HFFc6 (cell line): ENCODE measurements around the gene THBD. TPM values are rescaled to one million over a fixed set of nuclear protein-coding genes. Genes with fewer than 3 reads are reported as not detected.

Source experiments
- DNase-seq: peaks from one replicate; pipeline ENCODE4 v3.0.0-alpha.2; 2018
- H3K27ac Mint-ChIP-seq: 2 replicates; pipeline ENCODE4 v1.8.0; 2020; ENCODE audit warnings: mild to moderate bottlenecking, mixed read lengths
- H3K27me3 Mint-ChIP-seq: 2 replicates; pipeline ENCODE4 v1.8.0; 2021; ENCODE audit warnings: mild to moderate bottlenecking, moderate library complexity, mixed read lengths; ENCODE audit not compliant: insufficient read depth
- H3K36me3 Mint-ChIP-seq: 2 replicates; pipeline ENCODE4 v1.8.0; 2021; ENCODE audit warnings: low read depth, mixed read lengths
- H3K4me1 Mint-ChIP-seq: 2 replicates; pipeline ENCODE4 v1.8.0; 2020; ENCODE audit warnings: low read depth, mixed read lengths
- H3K4me3 Mint-ChIP-seq: 2 replicates; pipeline ENCODE4 v1.8.0; 2020; ENCODE audit warnings: mild to moderate bottlenecking, moderate library complexity, mixed read lengths
- H3K9me3 Mint-ChIP-seq: 2 replicates; pipeline ENCODE4 v1.8.0; 2020; ENCODE audit warnings: mild to moderate bottlenecking, mixed read lengths
- total RNA-seq, 6 experiments: library from RNA; stranded (reverse); fragmentation: NEBNext Ultra II Directional; extraction: Animal tissue kit (Norgen Biotek cat#: 25700); gene quantifications; 2 replicates in 1 of 6; 3 replicates in 5 of 6; pipeline ENCODE4 v1.2.3, GENCODE V29; 2021
- TF ChIP-seq, protein P1 (sequence below): fragments of 200-600 bp; sonication (generic); IDR thresholded peaks from 2 replicates; pipeline ENCODE4 v1.5.0; 2021; ENCODE audit warnings: antibody characterized with exemption, mild to moderate bottlenecking

THBD gene
- total RNA-seq, 6 experiments from 2014 or later, result 0.05 to 0.11 (median 0.09) TPM

- Mint-ChIP-seq H3K27ac (no peak overlapping the region), H3K4me1 (no peaks in the 10 kb centered on the region), H3K27me3 (no peaks in the 10 kb centered on the region; the same call in 1 of the 2 replicates), H3K9me3 (no peaks in the 10 kb centered on the region), H3K36me3 (no peaks in the 10 kb centered on the region), H3K4me3 (no peak overlapping the region)
- TF ChIP-seq, protein P1, sequence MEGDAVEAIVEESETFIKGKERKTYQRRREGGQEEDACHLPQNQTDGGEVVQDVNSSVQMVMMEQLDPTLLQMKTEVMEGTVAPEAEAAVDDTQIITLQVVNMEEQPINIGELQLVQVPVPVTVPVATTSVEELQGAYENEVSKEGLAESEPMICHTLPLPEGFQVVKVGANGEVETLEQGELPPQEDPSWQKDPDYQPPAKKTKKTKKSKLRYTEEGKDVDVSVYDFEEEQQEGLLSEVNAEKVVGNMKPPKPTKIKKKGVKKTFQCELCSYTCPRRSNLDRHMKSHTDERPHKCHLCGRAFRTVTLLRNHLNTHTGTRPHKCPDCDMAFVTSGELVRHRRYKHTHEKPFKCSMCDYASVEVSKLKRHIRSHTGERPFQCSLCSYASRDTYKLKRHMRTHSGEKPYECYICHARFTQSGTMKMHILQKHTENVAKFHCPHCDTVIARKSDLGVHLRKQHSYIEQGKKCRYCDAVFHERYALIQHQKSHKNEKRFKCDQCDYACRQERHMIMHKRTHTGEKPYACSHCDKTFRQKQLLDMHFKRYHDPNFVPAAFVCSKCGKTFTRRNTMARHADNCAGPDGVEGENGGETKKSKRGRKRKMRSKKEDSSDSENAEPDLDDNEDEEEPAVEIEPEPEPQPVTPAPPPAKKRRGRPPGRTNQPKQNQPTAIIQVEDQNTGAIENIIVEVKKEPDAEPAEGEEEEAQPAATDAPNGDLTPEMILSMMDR, result no peak
- DNase-seq, result no peak
Observed at GRCh38 chr20:23018941-23019340, 30.5 kb downstream of the THBD start.

GRCh38 chr20:23018432-23018831 is 31.0 kb downstream of the THBD start:
- H3K27ac Mint-ChIP-seq, result no peak overlapping the region
- H3K9me3 Mint-ChIP-seq, result no peaks in the 10 kb centered on the region
- DNase-seq, result no peak
- no peaks in the 10 kb centered on the region for H3K36me3 Mint-ChIP-seq
- no peak overlapping the region for H3K4me3 Mint-ChIP-seq
- H3K4me1 Mint-ChIP-seq, result no peaks in the 10 kb centered on the region
- H3K27me3 Mint-ChIP-seq, result no peaks in the 10 kb centered on the region; the same call in 1 of the 2 replicates
- TF ChIP-seq, protein P1, result no peak

DNA sequence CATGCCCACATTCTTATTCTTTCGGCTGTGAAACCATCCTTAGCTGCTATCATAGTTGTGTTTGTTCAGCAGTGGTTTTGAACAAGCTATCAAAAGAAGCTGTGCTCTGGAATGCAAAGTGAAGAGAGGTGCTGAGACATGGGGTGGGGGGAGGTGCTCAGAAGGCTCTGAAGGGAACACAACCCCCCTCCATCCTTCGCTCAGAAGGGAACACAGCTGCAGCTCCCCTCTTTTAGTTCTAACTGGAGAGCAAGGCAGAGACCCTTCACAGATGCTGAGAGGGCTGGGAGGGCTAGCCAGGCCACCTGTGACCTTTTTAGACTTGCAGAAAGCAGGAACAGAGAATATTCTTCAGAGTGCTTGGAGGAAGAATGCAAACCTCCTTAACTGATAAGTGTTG is 32.0 kb downstream of the THBD start:
- no peak for DNase-seq
- no peaks in the 10 kb centered on the region; the same call in 1 of the 2 replicates for H3K27me3 Mint-ChIP-seq
- H3K9me3 Mint-ChIP-seq, result no peaks in the 10 kb centered on the region
- H3K36me3 Mint-ChIP-seq, result no peaks in the 10 kb centered on the region
- TF ChIP-seq, protein P1, result no peak
- no peaks in the 10 kb centered on the region for H3K4me1 Mint-ChIP-seq
- no peak overlapping the region for H3K4me3 Mint-ChIP-seq
- H3K27ac Mint-ChIP-seq, result no peak overlapping the region

- Mint-ChIP-seq H3K4me1 (no peaks in the 10 kb centered on the region), H3K4me3 (no peak overlapping the region), H3K9me3 (no peaks in the 10 kb centered on the region), H3K27me3 (peaks cover 3% of the 10 kb centered on the region; the same call in 1 of the 2 replicates), H3K36me3 (no peaks in the 10 kb centered on the region), H3K27ac (no peak overlapping the region)
- no peak for DNase-seq
- TF ChIP-seq, protein P1, result no peak
Observed at GRCh38 chr20:23013429-23013828, 36.0 kb downstream of the THBD start.

- TF ChIP-seq, protein P1, result no peak
- H3K27me3 Mint-ChIP-seq, result peaks cover 3% of the 10 kb centered on the region; the same call in 1 of the 2 replicates
Observed at GRCh38 chr20:23011008-23011721, 38.3 kb downstream of the THBD start.

More at GRCh38 chr20:23011008-23011721, 38.3 kb downstream of the THBD start:
- Mint-ChIP-seq H3K4me3 (no peak overlapping the region), H3K27ac (no peak overlapping the region), H3K4me1 (no peaks in the 10 kb centered on the region), H3K36me3 (no peaks in the 10 kb centered on the region), H3K9me3 (0 out of 2 replicates have a peak, but pooled peaks cover 3% of the 10 kb centered on the region)
- no peak for DNase-seq
